ENCODE data around the gene KCTD15.

DNA sequence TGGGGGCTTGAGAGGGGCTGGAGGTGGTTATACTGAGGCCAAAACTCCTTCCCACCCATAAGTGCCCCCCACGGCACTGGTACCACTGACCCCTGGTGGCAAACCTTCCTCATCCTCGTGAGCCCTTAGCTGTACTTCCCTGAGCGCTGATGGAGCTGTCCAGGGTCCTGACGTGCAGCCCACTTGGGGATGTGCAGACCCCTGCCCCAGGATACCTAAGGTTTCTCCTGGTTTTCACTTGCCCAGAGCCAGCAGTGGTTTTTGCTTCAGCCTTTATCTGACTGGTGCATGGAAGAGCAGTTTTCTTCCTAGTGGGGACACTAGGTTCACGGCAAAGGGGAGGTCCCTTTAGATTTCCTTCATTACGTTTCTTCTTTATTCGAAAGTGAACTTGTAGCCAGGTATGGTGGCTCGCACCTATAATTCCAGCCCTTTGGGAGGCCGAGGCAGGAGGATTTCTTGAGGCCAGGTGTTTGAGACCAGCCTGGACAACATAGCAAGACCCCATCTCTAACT lies 28.7 kb upstream of the KCTD15 start:
- TF ChIP-seq, protein P1, sequence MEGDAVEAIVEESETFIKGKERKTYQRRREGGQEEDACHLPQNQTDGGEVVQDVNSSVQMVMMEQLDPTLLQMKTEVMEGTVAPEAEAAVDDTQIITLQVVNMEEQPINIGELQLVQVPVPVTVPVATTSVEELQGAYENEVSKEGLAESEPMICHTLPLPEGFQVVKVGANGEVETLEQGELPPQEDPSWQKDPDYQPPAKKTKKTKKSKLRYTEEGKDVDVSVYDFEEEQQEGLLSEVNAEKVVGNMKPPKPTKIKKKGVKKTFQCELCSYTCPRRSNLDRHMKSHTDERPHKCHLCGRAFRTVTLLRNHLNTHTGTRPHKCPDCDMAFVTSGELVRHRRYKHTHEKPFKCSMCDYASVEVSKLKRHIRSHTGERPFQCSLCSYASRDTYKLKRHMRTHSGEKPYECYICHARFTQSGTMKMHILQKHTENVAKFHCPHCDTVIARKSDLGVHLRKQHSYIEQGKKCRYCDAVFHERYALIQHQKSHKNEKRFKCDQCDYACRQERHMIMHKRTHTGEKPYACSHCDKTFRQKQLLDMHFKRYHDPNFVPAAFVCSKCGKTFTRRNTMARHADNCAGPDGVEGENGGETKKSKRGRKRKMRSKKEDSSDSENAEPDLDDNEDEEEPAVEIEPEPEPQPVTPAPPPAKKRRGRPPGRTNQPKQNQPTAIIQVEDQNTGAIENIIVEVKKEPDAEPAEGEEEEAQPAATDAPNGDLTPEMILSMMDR (IDR thresholded peaks at IDR 0.05; ENCODE audit: extremely low read depth in 1 of 2, insufficient read depth in 1 of 2, low read depth in 1 of 2, low read length in 2 of 2): peak; percentile 14 to 39
- TF ChIP-seq EZH2 (IDR thresholded peaks at IDR 0.05; ENCODE audit: borderline replicate concordance, low read depth, low read length, severe bottlenecking): no peak
- TF ChIP-seq POLR2AphosphoS5 (IDR thresholded peaks at IDR 0.05; ENCODE audit: insufficient read depth, low read depth, low read length): no peak
- TF ChIP-seq MYC (IDR thresholded peaks at IDR 0.05; ENCODE audit: low read depth, low read length): no peak
- no peak for TF ChIP-seq JUN (IDR thresholded peaks at IDR 0.05; ENCODE audit: borderline replicate concordance, insufficient read depth, insufficient read length, low read depth)
